ENCODE measurements around the gene CPLX4. TPM values are rescaled to one million over a fixed set of nuclear protein-coding genes. Genes with fewer than 3 reads are reported as not detected.

Gene CPLX4
- total and polyA plus RNA-seq, 2 donors (not counting 3 experiments of a cell fraction or from before 2014, with no cell fraction given), result not detected

- no peaks in the 10 kb centered on the region for H3K36me3 ChIP-seq (ENCODE audit: control insufficient read depth in 2 of 2, extremely low read depth in 1 of 2, insufficient read depth in 2 of 2, low read length in 2 of 2)
- no peak overlapping the region for H3K4me2 ChIP-seq (ENCODE audit: insufficient read depth, low read length)
- no peak overlapping the region for H2AFZ ChIP-seq (ENCODE audit: low read depth, low read length)
- BruUV-seq (replicated peaks), result no TSS peak
- H3K27me3 ChIP-seq (ENCODE audit: control insufficient read depth in 2 of 2, insufficient read depth in 2 of 2, low read length in 2 of 2), result peaks cover 62 to 66% of the 10 kb centered on the region in 2 experiments
- DNase-seq (ENCODE audit: low read depth, low spot score) (no peak), FAIRE-seq (no peak)
- dilution Hi-C loops (cut with MboI; ENCODE audit: extremely low pct_ligation_motif_present, low sequenced_read_pairs) (no loop called here), intact Hi-C loops (cut with micrococcal nuclease) (no loop called here)
- H3K79me2 ChIP-seq (ENCODE audit: control insufficient read depth, insufficient read depth, low read length), result no peaks in the 10 kb centered on the region
- TF ChIP-seq POLR2A (IDR thresholded peaks at IDR 0.05; ENCODE audit: low read depth, low read length) (no peak), EZH2 (IDR thresholded peaks at IDR 0.05; ENCODE audit: borderline replicate concordance, low read depth, low read length, severe bottlenecking) (peak; percentile 11), JUN (IDR thresholded peaks at IDR 0.05; ENCODE audit: borderline replicate concordance, insufficient read depth, insufficient read length, low read depth) (no peak)
- no peaks in the 10 kb centered on the region for H3K4me1 ChIP-seq (ENCODE audit: control insufficient read depth, extremely low read depth, insufficient read depth, low read length)
- CTCF ChIA-PET, result interaction anchor here (0.8 to 3.0 kb wide), 6 partner anchors 11 to 137 kb away, joined by 3 to 9 read pairs (median 6); no protein-coding TSS in a partner anchor
- H3K9me1 ChIP-seq (replicated peaks; ENCODE audit: control insufficient read depth, extremely low read depth, insufficient read depth, low read length), result no peaks in the 10 kb centered on the region
- no peaks in the 10 kb centered on the region for H3K9me3 ChIP-seq (replicated peaks; ENCODE audit: control insufficient read depth, insufficient read depth, low read length)
- H4K20me1 ChIP-seq (replicated peaks; ENCODE audit: control insufficient read depth, extremely low read depth, insufficient read depth, low read length), result no peaks in the 10 kb centered on the region
- POLR2A ChIA-PET, result no interaction called here
- no peak overlapping the region for H3K4me3 ChIP-seq (replicated peaks in 1 of 3; ENCODE audit: insufficient read depth in 1 of 3, low read depth in 1 of 3, low read length in 3 of 3)
- H3K9ac ChIP-seq (replicated peaks; ENCODE audit: extremely low read depth, insufficient read depth, low read length), result no peak overlapping the region
- no peak overlapping the region for H3K27ac ChIP-seq (ENCODE audit: insufficient read depth, low read depth, low read length)
Observed at GRCh38 chr18:59264651-59265245, 53.7 kb downstream of the CPLX4 start.

DNA sequence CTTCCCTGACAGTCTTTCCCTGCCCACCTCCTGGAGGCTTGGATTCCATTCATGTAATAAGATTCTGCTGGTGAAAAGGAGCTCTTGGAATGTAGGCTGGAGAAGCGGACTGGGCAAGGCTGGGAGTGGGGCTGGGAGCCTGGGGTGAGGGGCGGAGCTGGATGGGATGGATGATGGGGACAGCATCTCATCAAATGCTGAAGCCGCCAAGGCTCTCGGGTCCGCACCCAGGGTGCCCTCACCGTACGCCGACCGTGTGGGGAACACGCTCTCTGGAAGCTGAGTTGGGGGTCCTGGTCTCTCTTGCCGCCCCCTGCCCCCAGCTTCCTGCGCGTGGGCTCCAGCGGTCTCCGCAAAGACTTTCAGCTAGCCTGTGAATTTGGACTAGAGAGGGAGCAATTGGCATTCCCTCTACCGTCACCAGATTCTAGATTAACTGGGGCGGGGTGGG lies 54.3 kb downstream of the CPLX4 start:
- Histone ChIP-seq H3K4me1 (ENCODE audit: control insufficient read depth, extremely low read depth, insufficient read depth, low read length) (no peaks in the 10 kb centered on the region), H3K79me2 (ENCODE audit: control insufficient read depth, insufficient read depth, low read length) (no peaks in the 10 kb centered on the region), H2AFZ (ENCODE audit: low read depth, low read length) (no peak overlapping the region), H4K20me1 (replicated peaks; ENCODE audit: control insufficient read depth, extremely low read depth, insufficient read depth, low read length) (no peaks in the 10 kb centered on the region), H3K4me2 (ENCODE audit: insufficient read depth, low read length) (no peak overlapping the region), H3K9ac (replicated peaks; ENCODE audit: extremely low read depth, insufficient read depth, low read length) (no peak overlapping the region), H3K27me3 (ENCODE audit: control insufficient read depth in 2 of 2, insufficient read depth in 2 of 2, low read length in 2 of 2) (peaks cover 57 to 61% of the 10 kb centered on the region in 2 experiments), H3K36me3 (ENCODE audit: control insufficient read depth in 2 of 2, extremely low read depth in 1 of 2, insufficient read depth in 2 of 2, low read length in 2 of 2) (no peaks in the 10 kb centered on the region), H3K9me1 (replicated peaks; ENCODE audit: control insufficient read depth, extremely low read depth, insufficient read depth, low read length) (no peaks in the 10 kb centered on the region), H3K9me3 (replicated peaks; ENCODE audit: control insufficient read depth, insufficient read depth, low read length) (no peaks in the 10 kb centered on the region), H3K27ac (ENCODE audit: insufficient read depth, low read depth, low read length) (no peak overlapping the region), H3K4me3 (replicated peaks in 1 of 3; ENCODE audit: insufficient read depth in 1 of 3, low read depth in 1 of 3, low read length in 3 of 3) (no peak overlapping the region)
- intact Hi-C loops (cut with micrococcal nuclease), result no loop called here
- no TSS peak for BruUV-seq (replicated peaks)
- no peak for DNase-seq (ENCODE audit: low read depth, low spot score)
- CTCF ChIA-PET, result interaction anchor here (0.6 to 3.0 kb wide), 5 partner anchors 11 to 79 kb away, joined by 3 to 9 read pairs (median 4); no protein-coding TSS in a partner anchor
- dilution Hi-C loops (cut with MboI; ENCODE audit: extremely low pct_ligation_motif_present, low sequenced_read_pairs), result no loop called here
- TF ChIP-seq EZH2 (IDR thresholded peaks at IDR 0.05; ENCODE audit: borderline replicate concordance, low read depth, low read length, severe bottlenecking), result peak; percentile 72
- no peak for TF ChIP-seq POLR2A (IDR thresholded peaks at IDR 0.05; ENCODE audit: low read depth, low read length)
- POLR2A ChIA-PET, result no interaction called here
- FAIRE-seq, result no peak
